Measurements from ENCODE around the gene DDX24. TPM values are rescaled to one million over a fixed set of nuclear protein-coding genes. Genes with fewer than 3 reads are reported as not detected.

DDX24 gene
- total RNA-seq, 1 donor from 2014 or later: 149 TPM

DNA sequence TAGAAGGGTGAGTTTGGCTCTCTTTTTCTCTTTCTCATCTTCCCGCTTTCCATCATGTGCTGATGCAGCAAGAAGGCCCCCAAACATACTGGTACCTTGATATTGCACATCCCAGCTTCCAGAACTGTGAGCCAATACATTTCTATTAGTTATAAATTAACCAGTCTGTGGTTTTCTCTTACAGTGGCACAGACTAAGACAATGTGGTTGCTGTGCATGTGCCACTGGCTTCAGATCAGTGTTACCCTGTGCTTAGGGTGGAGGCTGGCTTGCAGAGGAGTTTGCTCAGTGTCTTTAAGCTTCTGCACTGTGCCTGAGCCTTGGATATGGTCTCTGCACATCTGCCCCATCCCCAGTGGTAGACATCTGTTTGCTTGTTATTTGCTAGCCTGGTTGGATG lies 42.9 kb upstream of the DDX24 start:
- peaks cover 4% of the 10 kb centered on the region for H3K36me3 Mint-ChIP-seq (ENCODE audit: low read depth)
- no peak overlapping the region for H3K4me3 Mint-ChIP-seq (ENCODE audit: unreplicated experiment)
- DNase-seq (ENCODE audit: low spot score): no peak
- H3K4me1 Mint-ChIP-seq (ENCODE audit: low read depth): peaks cover 26% of the 10 kb centered on the region
- H3K27me3 Mint-ChIP-seq (ENCODE audit: low read depth): no peaks in the 10 kb centered on the region
- TF ChIP-seq, protein P1, sequence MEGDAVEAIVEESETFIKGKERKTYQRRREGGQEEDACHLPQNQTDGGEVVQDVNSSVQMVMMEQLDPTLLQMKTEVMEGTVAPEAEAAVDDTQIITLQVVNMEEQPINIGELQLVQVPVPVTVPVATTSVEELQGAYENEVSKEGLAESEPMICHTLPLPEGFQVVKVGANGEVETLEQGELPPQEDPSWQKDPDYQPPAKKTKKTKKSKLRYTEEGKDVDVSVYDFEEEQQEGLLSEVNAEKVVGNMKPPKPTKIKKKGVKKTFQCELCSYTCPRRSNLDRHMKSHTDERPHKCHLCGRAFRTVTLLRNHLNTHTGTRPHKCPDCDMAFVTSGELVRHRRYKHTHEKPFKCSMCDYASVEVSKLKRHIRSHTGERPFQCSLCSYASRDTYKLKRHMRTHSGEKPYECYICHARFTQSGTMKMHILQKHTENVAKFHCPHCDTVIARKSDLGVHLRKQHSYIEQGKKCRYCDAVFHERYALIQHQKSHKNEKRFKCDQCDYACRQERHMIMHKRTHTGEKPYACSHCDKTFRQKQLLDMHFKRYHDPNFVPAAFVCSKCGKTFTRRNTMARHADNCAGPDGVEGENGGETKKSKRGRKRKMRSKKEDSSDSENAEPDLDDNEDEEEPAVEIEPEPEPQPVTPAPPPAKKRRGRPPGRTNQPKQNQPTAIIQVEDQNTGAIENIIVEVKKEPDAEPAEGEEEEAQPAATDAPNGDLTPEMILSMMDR (IDR thresholded peaks at IDR 0.05): no peak
- H3K9me3 Mint-ChIP-seq (ENCODE audit: low read depth): peaks cover 10% of the 10 kb centered on the region
- H3K27ac Mint-ChIP-seq (ENCODE audit: unreplicated experiment): no peak overlapping the region

DNA sequence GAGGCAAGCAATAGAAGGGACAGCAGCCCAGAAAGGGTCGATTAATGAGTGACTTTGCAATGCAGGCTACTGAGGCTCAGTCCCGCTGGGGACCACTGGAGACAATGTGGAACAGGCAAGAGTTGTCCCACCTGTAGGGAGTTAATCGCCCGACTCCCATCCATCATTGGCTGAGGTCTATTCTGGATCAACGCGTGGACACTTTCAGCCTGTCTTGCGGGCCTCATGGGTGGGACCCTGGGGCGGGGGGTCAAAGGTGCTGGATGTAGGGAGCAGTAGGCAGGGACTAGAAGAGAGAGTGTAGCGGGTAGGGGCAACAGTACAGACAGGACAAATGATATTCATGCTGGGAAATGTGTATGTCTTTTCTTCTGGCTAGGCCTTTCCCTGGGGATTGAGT lies 42.3 kb upstream of the DDX24 start:
- no peaks in the 10 kb centered on the region for H3K27me3 Mint-ChIP-seq (ENCODE audit: low read depth)
- no peak overlapping the region for H3K27ac Mint-ChIP-seq (ENCODE audit: unreplicated experiment)
- peaks cover 10% of the 10 kb centered on the region for H3K9me3 Mint-ChIP-seq (ENCODE audit: low read depth)
- no peak for DNase-seq (ENCODE audit: low spot score)
- H3K4me1 Mint-ChIP-seq (ENCODE audit: low read depth): peaks cover 22% of the 10 kb centered on the region
- H3K36me3 Mint-ChIP-seq (ENCODE audit: low read depth): peaks cover 4% of the 10 kb centered on the region
- no peak overlapping the region for H3K4me3 Mint-ChIP-seq (ENCODE audit: unreplicated experiment)
- TF ChIP-seq, protein P1 (IDR thresholded peaks at IDR 0.05): no peak

DNA sequence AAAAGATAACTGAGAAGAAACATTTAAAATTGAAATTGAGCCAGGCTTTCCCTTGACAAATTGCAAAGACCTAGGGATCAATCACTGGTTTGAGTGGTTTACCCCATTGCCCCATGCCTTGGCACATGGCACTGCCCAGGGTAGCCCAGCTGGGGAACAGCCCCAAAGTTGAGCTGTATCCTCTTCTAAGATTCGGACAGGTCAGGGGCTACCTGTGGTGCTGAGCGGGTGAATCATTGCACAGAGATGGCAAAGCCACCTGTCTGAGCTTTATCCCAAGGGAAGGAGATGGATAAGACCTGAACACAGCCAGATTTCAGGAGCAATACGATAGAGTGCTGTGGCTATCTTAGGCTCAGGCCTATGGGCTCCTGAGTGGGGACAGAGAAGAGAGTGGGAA lies 41.4 kb upstream of the DDX24 start:
- Mint-ChIP-seq H3K9me3 (ENCODE audit: low read depth) (peaks cover 10% of the 10 kb centered on the region), H3K4me3 (ENCODE audit: unreplicated experiment) (no peak overlapping the region), H3K27ac (ENCODE audit: unreplicated experiment) (no peak overlapping the region), H3K4me1 (ENCODE audit: low read depth) (peaks cover 22% of the 10 kb centered on the region), H3K36me3 (ENCODE audit: low read depth) (peaks cover 4% of the 10 kb centered on the region), H3K27me3 (ENCODE audit: low read depth) (no peaks in the 10 kb centered on the region)
- DNase-seq (ENCODE audit: low spot score): no peak
- TF ChIP-seq, protein P1 (IDR thresholded peaks at IDR 0.05): no peak

DNA sequence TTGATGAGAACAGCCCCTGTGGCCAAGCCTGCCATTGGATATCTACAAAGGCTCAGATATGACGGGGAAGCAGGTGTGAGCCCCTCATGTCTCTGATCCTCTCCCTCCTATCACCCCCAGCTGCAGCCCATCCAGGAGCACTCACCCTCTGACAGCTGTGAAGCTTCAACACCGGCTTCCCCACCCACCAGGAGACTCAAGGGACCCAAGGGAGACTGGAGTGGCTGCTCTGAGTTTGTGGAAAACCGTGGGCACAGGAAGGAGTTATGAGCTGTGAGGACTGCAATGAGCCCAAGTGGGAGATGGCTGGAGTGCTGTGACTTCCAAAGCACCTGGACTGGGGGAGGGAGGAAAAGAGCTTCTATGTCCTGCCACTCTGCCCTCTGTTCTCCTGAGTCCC lies 40.5 kb upstream of the DDX24 start:
- Mint-ChIP-seq H3K36me3 (ENCODE audit: low read depth) (peaks cover 3% of the 10 kb centered on the region), H3K27ac (ENCODE audit: unreplicated experiment) (peak overlapping the region; percentile 95), H3K4me1 (ENCODE audit: low read depth) (peaks cover 22% of the 10 kb centered on the region), H3K9me3 (ENCODE audit: low read depth) (peaks cover 10% of the 10 kb centered on the region), H3K27me3 (ENCODE audit: low read depth) (peaks cover 4% of the 10 kb centered on the region), H3K4me3 (ENCODE audit: unreplicated experiment) (no peak overlapping the region)
- TF ChIP-seq, protein P1 (IDR thresholded peaks at IDR 0.05): no peak
- DNase-seq (ENCODE audit: low spot score): no peak

DNA sequence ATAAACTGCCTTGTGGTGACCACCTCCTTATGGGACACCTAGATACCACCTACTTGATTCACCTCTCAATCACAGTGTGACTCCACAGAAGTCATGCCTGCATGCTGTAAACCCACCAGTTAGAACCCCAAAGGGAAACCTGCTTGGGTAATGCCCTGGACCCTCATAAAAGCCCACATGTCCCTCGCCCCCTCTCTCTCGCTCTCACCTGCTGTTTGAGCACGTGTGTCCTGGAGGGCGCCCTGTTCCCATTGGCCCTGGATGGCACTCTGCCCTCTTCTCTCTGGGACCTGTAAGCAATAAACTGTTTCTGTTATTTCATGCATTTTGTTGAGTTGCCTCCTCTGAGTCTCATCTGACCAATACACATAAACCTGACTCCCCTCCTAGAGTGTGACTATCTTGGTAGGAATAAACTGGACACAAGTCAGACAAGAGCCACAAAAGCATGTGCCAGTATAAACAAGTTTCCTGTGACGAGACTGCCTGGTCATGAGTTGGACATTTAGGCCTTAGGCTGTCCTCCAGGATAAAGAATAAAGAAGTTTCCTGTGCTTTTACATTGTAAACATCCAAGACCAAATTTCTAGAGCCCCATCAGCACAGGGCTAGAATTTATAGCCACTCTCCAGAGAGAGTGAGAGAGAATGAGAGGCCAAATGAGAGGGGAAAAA lies 39.8 kb upstream of the DDX24 start:
- peak overlapping the region; percentile 95 for H3K27ac Mint-ChIP-seq (ENCODE audit: unreplicated experiment)
- no peak for DNase-seq (ENCODE audit: low spot score)
- peaks cover 22% of the 10 kb centered on the region for H3K4me1 Mint-ChIP-seq (ENCODE audit: low read depth)
- H3K4me3 Mint-ChIP-seq (ENCODE audit: unreplicated experiment): peak overlapping the region; percentile 7
- peaks cover 2% of the 10 kb centered on the region for H3K36me3 Mint-ChIP-seq (ENCODE audit: low read depth)
- TF ChIP-seq, protein P1 (IDR thresholded peaks at IDR 0.05): no peak
- H3K9me3 Mint-ChIP-seq (ENCODE audit: low read depth): peaks cover 10% of the 10 kb centered on the region
- peaks cover 9% of the 10 kb centered on the region for H3K27me3 Mint-ChIP-seq (ENCODE audit: low read depth)

Measured in chondrocyte (in vitro differentiated cells).